GM23338 (cell line): ENCODE results near the gene CFL2. TPM values are rescaled to one million over a fixed set of nuclear protein-coding genes. Genes with fewer than 3 reads are reported as not detected.

Experiments
- ATAC-seq: fragments of 200-7000 bp; cut with Tn5 transposase; 3 replicates; pipeline ENCODE4 v1.9.1; 2020
- DNase-seq: peaks from one replicate; pipeline ENCODE4 v3.0.0-alpha.2; 2015; ENCODE audit warnings: low spot score
- H2AFZ ChIP-seq: fragments of 200-600 bp; sonication (generic); 2 replicates; pipeline ENCODE4 v1.8.0; 2016; ENCODE audit warnings: antibody characterized with exemption, mild to moderate bottlenecking, moderate library complexity
- H3F3A ChIP-seq: fragments of 200-600 bp; sonication (generic); replicated peaks from 2 replicates; pipeline ENCODE4 v1.8.0; 2017; ENCODE audit warnings: antibody characterized with exemption, mixed run types, low read depth
- H3K27ac ChIP-seq: fragments of 200-600 bp; sonication (generic); 2 replicates; pipeline ENCODE4 v1.6.1; 2016; ENCODE audit warnings: low read depth
- H3K27me3 ChIP-seq: fragments of 200-600 bp; sonication (generic); 2 replicates; pipeline ENCODE4 v1.8.0; 2016; ENCODE audit warnings: mild to moderate bottlenecking, mixed run types, moderate library complexity; ENCODE audit not compliant: insufficient read depth
- H3K36me3 ChIP-seq: fragments of 200-600 bp; sonication (generic); 2 replicates; pipeline ENCODE4 v1.8.0; 2016; ENCODE audit warnings: mild to moderate bottlenecking; ENCODE audit not compliant: insufficient read depth
- H3K4me1 ChIP-seq: fragments of 200-600 bp; sonication (generic); 2 replicates; pipeline ENCODE4 v1.8.0; 2016; ENCODE audit warnings: mild to moderate bottlenecking, moderate library complexity; ENCODE audit not compliant: insufficient read depth
- H3K4me2 ChIP-seq: fragments of 200-600 bp; sonication (generic); 2 replicates; pipeline ENCODE4 v1.7.1; 2017; ENCODE audit warnings: mixed run types
- H3K4me3 ChIP-seq: fragments of 200-600 bp; sonication (generic); 2 replicates; pipeline ENCODE4 v1.6.1; 2016; ENCODE audit warnings: mixed run types
- H3K79me2 ChIP-seq: fragments of 200-600 bp; sonication (generic); replicated peaks from 2 replicates; pipeline ENCODE4 v1.8.0; 2017; ENCODE audit warnings: mild to moderate bottlenecking; ENCODE audit not compliant: insufficient read depth
- H3K9me2 ChIP-seq: fragments of 200-600 bp; sonication (generic); 2 replicates; pipeline ENCODE4 v1.8.0; 2017; ENCODE audit not compliant: insufficient read depth
- H4K20me1 ChIP-seq: fragments of 200-600 bp; sonication (generic); replicated peaks from 2 replicates; pipeline ENCODE4 v1.8.0; 2017; ENCODE audit warnings: mild to moderate bottlenecking; ENCODE audit not compliant: insufficient read depth
- H3K27ac Mint-ChIP-seq: 2 replicates; pipeline ENCODE4 v1.8.0; 2020; ENCODE audit warnings: inconsistent platforms, mild to moderate bottlenecking, moderate library complexity, mixed read lengths
- H3K27me3 Mint-ChIP-seq: 3 replicates; pipeline ENCODE4 v1.8.0; 2022; ENCODE audit warnings: low read depth, mild to moderate bottlenecking, moderate library complexity, mixed read lengths, inconsistent platforms; ENCODE audit not compliant: insufficient read depth, poor library complexity
- H3K36me3 Mint-ChIP-seq: 3 replicates; pipeline ENCODE4 v1.8.0; 2021; ENCODE audit warnings: low read depth, mild to moderate bottlenecking, inconsistent platforms, moderate library complexity, mixed read lengths
- H3K4me1 Mint-ChIP-seq: 3 replicates; pipeline ENCODE4 v1.8.0; 2020; ENCODE audit warnings: mild to moderate bottlenecking, inconsistent platforms, mixed read lengths
- H3K4me3 Mint-ChIP-seq: 3 replicates; pipeline ENCODE4 v1.8.0; 2021; ENCODE audit warnings: moderate library complexity, mild to moderate bottlenecking, inconsistent platforms, mixed read lengths
- H3K9me3 Mint-ChIP-seq: 3 replicates; pipeline ENCODE4 v1.8.0; 2020; ENCODE audit warnings: moderate library complexity, mild to moderate bottlenecking, inconsistent platforms, mixed read lengths
- ETS1 ChIP-seq: IDR thresholded peaks from 2 replicates; pipeline ENCODE4 v1.6.1; 2016; ENCODE audit warnings: antibody characterized with exemption
- EZH2 ChIP-seq: fragments of 200-600 bp; sonication (generic); IDR thresholded peaks from one replicate; pipeline ENCODE4 v1.8.0; 2017; ENCODE audit warnings: antibody characterized with exemption, mild to moderate bottlenecking, low read depth; ENCODE audit not compliant: unreplicated experiment
- EZH2phosphoT487 ChIP-seq: fragments of 200-600 bp; sonication (generic); IDR thresholded peaks from one replicate; pipeline ENCODE4 v1.8.1; 2018; ENCODE audit warnings: antibody characterized with exemption; ENCODE audit not compliant: unreplicated experiment
- JUNB ChIP-seq: IDR thresholded peaks from one replicate; pipeline ENCODE4 v1.6.1; 2016; ENCODE audit warnings: antibody characterized with exemption; ENCODE audit not compliant: unreplicated experiment
- REST ChIP-seq: IDR thresholded peaks from one replicate; pipeline ENCODE4 v1.6.1; 2018; ENCODE audit warnings: antibody characterized with exemption; ENCODE audit not compliant: unreplicated experiment
- STAT1 ChIP-seq: IDR thresholded peaks from one replicate; pipeline ENCODE4 v1.6.1; 2016; ENCODE audit warnings: antibody characterized with exemption; ENCODE audit not compliant: unreplicated experiment
- ZNF114 ChIP-seq: fragments of 250-450 bp; sonication (Bioruptor Pico); IDR thresholded peaks from 2 replicates; pipeline ENCODE4 v1.5.0; 2020; ENCODE audit warnings: mild to moderate bottlenecking, moderate library complexity
- ZNF331 ChIP-seq: fragments of 250-450 bp; sonication (Bioruptor Pico); IDR thresholded peaks from 2 replicates; pipeline ENCODE4 v1.5.0; 2020; ENCODE audit warnings: low read depth, mild to moderate bottlenecking, moderate library complexity
- ZNF462 ChIP-seq: fragments of 250-450 bp; sonication (Bioruptor Pico); IDR thresholded peaks from 2 replicates; pipeline ENCODE4 v1.5.0; 2020; ENCODE audit warnings: mild to moderate bottlenecking, moderate library complexity
- polyA plus RNA-seq: library from polyadenylated mRNA; unstranded; fragments of >200 nt; fragmentation: Nextera tagmentation; extraction: Ambion mirVana; gene quantifications from 2 replicates; pipeline ENCODE4 v1.2.1, GENCODE V29; 2016
- total RNA-seq: library from RNA; depleted of rRNA; stranded (reverse); fragments of >200 nt; shearing (Covaris generic); gene quantifications from 2 replicates; pipeline ENCODE4 v1.2.3, GENCODE V29; 2014
- TF ChIP-seq, protein P1 (sequence below), 2 experiments: fragments of 200-600 bp in 1 of 2; sonication (generic) in 1 of 2; conservative IDR thresholded peaks; 2 replicates each; pipeline versions ENCODE4 v1.5.1 to v1.6.1; 2016 to 2017; ENCODE audit warnings: antibody characterized with exemption in 2 of 2, low read depth in 2 of 2, mild to moderate bottlenecking in 2 of 2, moderate library complexity in 1 of 2

The CFL2 gene
- total and polyA plus RNA-seq, 2 experiments from 2014 or later = 10.9 to 14.8 TPM

DNA sequence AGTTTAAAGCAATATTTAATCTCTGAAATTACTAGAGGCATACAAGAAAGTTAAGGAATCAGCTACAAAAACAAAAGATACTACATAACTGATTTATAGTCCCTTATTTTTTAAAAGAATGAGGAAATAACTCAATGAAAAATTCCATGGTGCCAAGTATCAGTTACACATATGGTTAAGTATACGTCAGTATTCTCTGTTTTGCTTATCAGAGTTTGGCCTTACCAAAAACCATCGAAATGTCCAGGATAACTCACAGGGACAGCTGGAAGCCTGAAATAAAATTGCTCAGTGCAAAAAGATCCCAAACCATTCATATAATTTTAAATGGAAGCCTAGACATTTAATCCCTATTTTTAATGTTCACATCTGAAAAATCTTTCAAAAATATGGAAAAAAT is 3.6 kb downstream of the CFL2 start:
- no peak overlapping the region for H3K27ac ChIP-seq
- Mint-ChIP-seq H3K36me3 (peaks cover 12% of the 10 kb centered on the region), H3K4me1 (peaks cover 8% of the 10 kb centered on the region; the same call in 2 of the 3 replicates), H3K4me3 (no peak overlapping the region), H3K27ac (no peak overlapping the region), H3K9me3 (no peaks in the 10 kb centered on the region), H3K27me3 (peaks cover 4% of the 10 kb centered on the region)
- H4K20me1 ChIP-seq = 0 out of 2 replicates have a peak, but pooled peaks cover 3% of the 10 kb centered on the region
- TF ChIP-seq STAT1 = no peak
- no peak for TF ChIP-seq ZNF462
- TF ChIP-seq JUNB = no peak
- TF ChIP-seq ZNF331 = no peak
- TF ChIP-seq REST = no peak
- TF ChIP-seq EZH2 = no peak
- no peak for TF ChIP-seq ZNF114 (CRISPR knock-in tag)
- TF ChIP-seq EZH2phosphoT487 = no peak
- TF ChIP-seq, protein P1, sequence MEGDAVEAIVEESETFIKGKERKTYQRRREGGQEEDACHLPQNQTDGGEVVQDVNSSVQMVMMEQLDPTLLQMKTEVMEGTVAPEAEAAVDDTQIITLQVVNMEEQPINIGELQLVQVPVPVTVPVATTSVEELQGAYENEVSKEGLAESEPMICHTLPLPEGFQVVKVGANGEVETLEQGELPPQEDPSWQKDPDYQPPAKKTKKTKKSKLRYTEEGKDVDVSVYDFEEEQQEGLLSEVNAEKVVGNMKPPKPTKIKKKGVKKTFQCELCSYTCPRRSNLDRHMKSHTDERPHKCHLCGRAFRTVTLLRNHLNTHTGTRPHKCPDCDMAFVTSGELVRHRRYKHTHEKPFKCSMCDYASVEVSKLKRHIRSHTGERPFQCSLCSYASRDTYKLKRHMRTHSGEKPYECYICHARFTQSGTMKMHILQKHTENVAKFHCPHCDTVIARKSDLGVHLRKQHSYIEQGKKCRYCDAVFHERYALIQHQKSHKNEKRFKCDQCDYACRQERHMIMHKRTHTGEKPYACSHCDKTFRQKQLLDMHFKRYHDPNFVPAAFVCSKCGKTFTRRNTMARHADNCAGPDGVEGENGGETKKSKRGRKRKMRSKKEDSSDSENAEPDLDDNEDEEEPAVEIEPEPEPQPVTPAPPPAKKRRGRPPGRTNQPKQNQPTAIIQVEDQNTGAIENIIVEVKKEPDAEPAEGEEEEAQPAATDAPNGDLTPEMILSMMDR (conservative IDR thresholded peaks at IDR 0.05; ENCODE audit: low read depth in 2 of 2) = no peak
- TF ChIP-seq ETS1 = no peak
- no peak overlapping the region for H3K4me2 ChIP-seq
- H3F3A ChIP-seq = no peaks in the 10 kb centered on the region
- H3K4me3 ChIP-seq = no peak overlapping the region
- DNase-seq (no peak), ATAC-seq (no peak)
- H3K36me3 ChIP-seq = 0 out of 2 replicates have a peak, but pooled peaks cover 5% of the 10 kb centered on the region
- peaks cover 8% of the 10 kb centered on the region for H3K27me3 ChIP-seq
- H2AFZ ChIP-seq = no peak overlapping the region
- H3K9me2 ChIP-seq = no peaks in the 10 kb centered on the region
- H3K79me2 ChIP-seq = peaks cover 13% of the 10 kb centered on the region; the same call in 1 of the 2 replicates
- H3K4me1 ChIP-seq = peaks cover 10% of the 10 kb centered on the region; the same call in 1 of the 2 replicates
